Activated CD8-positive, alpha-beta T cell treated with anti-CD3 and anti-CD28 coated beads, Interleukin-2, amount 10 ng/mL, durations not matched to agents 7 days and 5 days (primary cell): Measurements from ENCODE around the gene KIF22. TPM values are rescaled to one million over a fixed set of nuclear protein-coding genes. Genes with fewer than 3 reads are reported as not detected.
"Not testable (repeated sequence)": the region's sequence is repeated elsewhere in the genome, so short reads cannot be mapped to it uniquely, and the experiment has no call there.

ENCODE experiments used
- ATAC-seq: fragments of 150-1000 bp; cut with Tn5 transposase; one replicate; pipeline ENCODE4 v1.10.0; 2021; ENCODE audit warnings: moderate library complexity
- CTCF ChIA-PET: fragments of 350-600 bp; sonication (Branson Sonifier 250); formaldehyde crosslinking; loops from one replicate; lab custom pipeline; 2021; ENCODE audit warnings: antibody characterized with exemption; lab: Charles Lee
- POLR2A ChIA-PET: fragments of 350-600 bp; sonication (Branson Sonifier 250); formaldehyde crosslinking; loops from one replicate; lab custom pipeline; 2021; ENCODE audit warnings: antibody characterized with exemption; lab: Charles Lee
- DNase-seq: peaks from one replicate; pipeline ENCODE4 v3.0.0-alpha.2; 2020
- H3K27ac Mint-ChIP-seq: one replicate; pipeline ENCODE4 v1.8.0; 2021; ENCODE audit warnings: mild to moderate bottlenecking, mixed read lengths
- H3K27me3 Mint-ChIP-seq: one replicate; pipeline ENCODE4 v1.8.0; 2021; ENCODE audit warnings: low read depth, mixed read lengths
- H3K36me3 Mint-ChIP-seq: one replicate; pipeline ENCODE4 v1.8.0; 2021; ENCODE audit warnings: low read depth, mixed read lengths
- H3K4me1 Mint-ChIP-seq: one replicate; pipeline ENCODE4 v1.8.0; 2021; ENCODE audit warnings: low read depth, mixed read lengths
- H3K4me3 Mint-ChIP-seq: one replicate; pipeline ENCODE4 v1.8.0; 2021; ENCODE audit warnings: mild to moderate bottlenecking, mixed read lengths
- H3K9me3 Mint-ChIP-seq: one replicate; pipeline ENCODE4 v1.8.0; 2022; ENCODE audit warnings: mixed read lengths; ENCODE audit not compliant: insufficient read depth
- total RNA-seq, 2 experiments: library from RNA; stranded (reverse); gene quantifications; one replicate each; pipeline ENCODE4 v1.2.3, GENCODE V29; 2021

The KIF22 gene
- total RNA-seq, 2 experiments from 2014 or later: 229 to 233 TPM

DNA sequence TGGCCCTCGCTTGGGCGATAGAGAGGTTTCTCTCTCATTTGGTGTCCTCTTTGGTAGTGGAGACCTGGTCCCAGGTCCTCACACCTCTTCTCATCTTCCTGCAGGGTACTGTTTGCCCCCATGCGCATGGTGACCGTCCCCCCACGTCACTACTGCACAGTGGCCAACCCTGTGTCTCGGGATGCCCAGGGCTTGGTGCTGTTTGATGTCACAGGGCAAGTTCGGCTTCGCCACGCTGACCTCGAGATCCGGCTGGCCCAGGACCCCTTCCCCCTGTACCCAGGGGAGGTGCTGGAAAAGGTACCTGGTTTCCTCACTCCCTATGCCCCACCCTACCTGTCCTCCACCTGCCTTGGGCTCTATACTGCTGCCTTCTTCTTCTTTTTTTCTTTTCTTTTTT lies 40.2 kb downstream of the KIF22 start:
- Mint-ChIP-seq H3K4me1 (peaks cover 19% of the 10 kb centered on the region), H3K36me3 (peaks cover 37% of the 10 kb centered on the region), H3K9me3 (no peaks in the 10 kb centered on the region), H3K4me3 (no peak overlapping the region), H3K27me3 (no peaks in the 10 kb centered on the region), H3K27ac (no peak overlapping the region)
- ChIA-PET CTCF (no interaction called here), POLR2A (no interaction called here)
- DNase-seq: no peak
- no peak for ATAC-seq

DNA sequence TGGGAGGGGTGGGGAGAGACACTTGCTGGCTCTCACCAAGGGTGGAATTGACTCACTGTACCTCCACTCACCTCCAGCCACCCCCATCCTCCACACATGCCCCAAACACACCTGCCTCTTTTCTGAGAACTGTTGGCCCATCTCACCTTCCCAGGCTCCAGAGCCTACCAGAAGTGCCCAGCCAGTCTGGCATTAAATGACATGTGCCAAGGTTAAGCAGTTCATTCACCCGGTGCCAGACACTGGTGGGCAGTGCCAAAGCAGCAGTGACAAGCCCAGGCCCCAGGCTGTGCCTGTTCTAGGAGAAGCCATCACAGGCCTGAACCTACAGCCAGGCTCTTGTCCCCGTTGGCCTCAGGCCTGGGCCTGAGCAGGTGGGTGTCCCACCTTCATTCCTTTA lies 40.9 kb downstream of the KIF22 start:
- H3K27me3 Mint-ChIP-seq: no peaks in the 10 kb centered on the region
- H3K9me3 Mint-ChIP-seq: no peaks in the 10 kb centered on the region

DNA sequence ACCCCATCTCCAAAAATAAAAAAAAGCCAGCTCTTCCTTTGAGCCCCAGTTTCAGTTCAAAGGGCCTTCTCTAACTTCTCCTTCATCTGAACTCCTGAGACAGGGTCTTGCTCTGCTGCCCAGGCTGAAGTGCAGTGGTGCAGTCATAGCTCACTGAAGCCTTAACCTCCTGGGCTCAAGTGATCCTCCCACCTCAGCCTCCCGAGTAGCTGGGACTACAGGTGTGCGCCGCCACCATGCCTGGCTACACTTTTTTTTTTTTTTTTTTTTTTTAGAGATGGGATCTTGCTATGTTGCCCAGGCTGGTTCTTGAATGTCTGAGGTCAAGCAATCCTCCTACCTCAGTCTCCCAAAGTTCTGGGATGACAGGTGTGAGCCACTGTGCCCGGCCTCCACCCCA lies 42.7 kb downstream of the KIF22 start:
- H3K36me3 Mint-ChIP-seq: peaks cover 51% of the 10 kb centered on the region
- POLR2A ChIA-PET, H3K27me3 Mint-ChIP-seq, DNase-seq, H3K9me3 Mint-ChIP-seq, H3K4me3 Mint-ChIP-seq, ATAC-seq, H3K4me1 Mint-ChIP-seq, H3K27ac Mint-ChIP-seq: not testable (repeated sequence)
- CTCF ChIA-PET: interaction anchor here (0.9 to 4.0 kb wide), 2 partner anchors 15 to 23 kb away, joined by 3 to 22 read pairs; no protein-coding TSS in a partner anchor

More for the DNA sequence above, 40.9 kb downstream of the KIF22 start:
- ChIA-PET POLR2A (no interaction called here), CTCF (interaction anchor here (4.0 kb wide), 1 partner anchor 17 kb away, joined by 22 read pairs; no protein-coding TSS in a partner anchor)
- no peak for DNase-seq
- Mint-ChIP-seq H3K27ac (no peak overlapping the region), H3K36me3 (peaks cover 43% of the 10 kb centered on the region), H3K4me1 (peaks cover 12% of the 10 kb centered on the region), H3K4me3 (no peak overlapping the region)
- no peak for ATAC-seq

DNA sequence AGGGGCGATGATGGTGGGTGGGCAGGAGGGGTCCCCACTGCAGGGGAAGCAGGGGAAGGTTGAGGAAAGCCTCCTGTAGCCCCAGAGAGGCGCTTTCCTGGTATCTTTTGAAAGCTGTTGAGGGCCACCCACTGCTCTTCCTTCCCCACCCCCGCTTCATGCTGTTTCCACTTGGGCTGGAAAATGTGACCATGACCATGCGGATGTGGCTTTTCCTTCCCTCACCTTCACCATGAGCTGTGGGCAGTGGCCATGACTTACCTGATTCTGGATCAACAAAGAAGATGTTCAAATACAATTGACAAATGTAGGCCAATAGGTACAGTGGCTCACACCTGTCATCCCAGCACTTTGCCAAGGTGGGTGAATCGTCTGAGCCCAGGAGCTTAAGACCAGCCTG lies 43.5 kb downstream of the KIF22 start:
- ATAC-seq (no peak), DNase-seq (no peak)
- H3K36me3 Mint-ChIP-seq: peaks cover 52% of the 10 kb centered on the region
- no peaks in the 10 kb centered on the region for H3K9me3 Mint-ChIP-seq
- ChIA-PET POLR2A (no interaction called here), CTCF (interaction anchor here (1.0 to 4.0 kb wide), 3 partner anchors 9 to 18 kb away, joined by 3 to 22 read pairs (median 4); partner anchors contain the start of gene PAGR1)
- H3K4me1 Mint-ChIP-seq: no peaks in the 10 kb centered on the region
- H3K27ac Mint-ChIP-seq: no peak overlapping the region
- no peaks in the 10 kb centered on the region for H3K27me3 Mint-ChIP-seq
- H3K4me3 Mint-ChIP-seq: no peak overlapping the region

GRCh38 chr16:29835926-29836325 lies 45.4 kb downstream of the KIF22 start:
- CTCF ChIA-PET: no interaction called here
- POLR2A ChIA-PET: no interaction called here
- peaks cover 57% of the 10 kb centered on the region for H3K36me3 Mint-ChIP-seq
- H3K27ac Mint-ChIP-seq: no peak overlapping the region
- H3K4me3 Mint-ChIP-seq: no peak overlapping the region
- no peaks in the 10 kb centered on the region for H3K4me1 Mint-ChIP-seq
- H3K9me3 Mint-ChIP-seq: no peaks in the 10 kb centered on the region
- no peaks in the 10 kb centered on the region for H3K27me3 Mint-ChIP-seq
- no peak for DNase-seq
- ATAC-seq: no peak

- H3K36me3 Mint-ChIP-seq: peaks cover 53% of the 10 kb centered on the region
- ChIA-PET CTCF (no interaction called here), POLR2A (no interaction called here)
- H3K4me1 Mint-ChIP-seq: no peaks in the 10 kb centered on the region
- H3K27me3 Mint-ChIP-seq: no peaks in the 10 kb centered on the region
- H3K9me3 Mint-ChIP-seq: no peaks in the 10 kb centered on the region
- no peak overlapping the region for H3K27ac Mint-ChIP-seq
- ATAC-seq: no peak
- no peak for DNase-seq
- H3K4me3 Mint-ChIP-seq: no peak overlapping the region
These were observed 46.1 kb downstream of the KIF22 start for GRCh38 chr16:29836623-29837022.

DNA sequence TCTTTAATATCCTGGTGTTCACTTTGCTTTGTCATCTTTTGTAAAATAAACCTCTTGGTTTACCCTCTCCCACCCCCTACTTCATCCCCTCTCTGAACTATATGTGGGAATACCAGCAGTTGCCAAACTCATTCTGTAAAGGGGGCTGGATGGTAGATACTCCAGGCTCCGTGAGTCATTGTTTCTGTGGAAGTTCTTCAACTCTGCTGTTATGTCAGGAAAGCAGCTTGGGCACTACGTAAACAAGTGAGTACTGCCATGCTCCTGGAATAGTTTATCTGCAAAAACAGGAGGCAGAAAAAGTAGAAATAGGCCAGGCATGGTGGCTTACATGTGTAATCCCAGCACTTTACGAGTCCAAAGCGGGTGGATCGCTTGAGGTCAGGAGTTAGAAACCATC lies 47.3 kb downstream of the KIF22 start:
- Mint-ChIP-seq H3K27me3 (no peaks in the 10 kb centered on the region), H3K4me1 (no peaks in the 10 kb centered on the region), H3K9me3 (no peaks in the 10 kb centered on the region), H3K27ac (no peak overlapping the region), H3K4me3 (no peak overlapping the region), H3K36me3 (peaks cover 52% of the 10 kb centered on the region)
- DNase-seq: no peak
- CTCF ChIA-PET: interaction anchor here (3.3 kb wide), 1 partner anchor 11 kb away, joined by 20 read pairs; no protein-coding TSS in a partner anchor
- ATAC-seq: no peak
- POLR2A ChIA-PET: interaction anchor here (2.1 kb wide), 1 partner anchor 10 kb away, joined by 7 read pairs; no protein-coding TSS in a partner anchor

GRCh38 chr16:29839822-29840221 lies 49.3 kb downstream of the KIF22 start:
- H3K9me3 Mint-ChIP-seq: no peaks in the 10 kb centered on the region
- H3K4me3 Mint-ChIP-seq: no peak overlapping the region
- no peak overlapping the region for H3K27ac Mint-ChIP-seq
- H3K36me3 Mint-ChIP-seq: peaks cover 48% of the 10 kb centered on the region
- H3K4me1 Mint-ChIP-seq: no peaks in the 10 kb centered on the region
- DNase-seq (no peak), ATAC-seq (no peak)
- POLR2A ChIA-PET: interaction anchor here (2.1 kb wide), 1 partner anchor 12 kb away, joined by 7 read pairs; no protein-coding TSS in a partner anchor
- CTCF ChIA-PET: interaction anchor here (3.3 kb wide), 1 partner anchor 9 kb away, joined by 20 read pairs; no protein-coding TSS in a partner anchor
- no peaks in the 10 kb centered on the region for H3K27me3 Mint-ChIP-seq

- no peak for DNase-seq
- CTCF ChIA-PET: interaction anchor here (1.0 to 3.3 kb wide), 2 partner anchors 8 to 23 kb away, joined by 3 to 20 read pairs; no protein-coding TSS in a partner anchor
- no peaks in the 10 kb centered on the region for H3K9me3 Mint-ChIP-seq
- POLR2A ChIA-PET: no interaction called here
- no peak for ATAC-seq
- H3K27ac Mint-ChIP-seq: peak overlapping the region; percentile 65
- no peak overlapping the region for H3K4me3 Mint-ChIP-seq
- H3K27me3 Mint-ChIP-seq: no peaks in the 10 kb centered on the region
- no peaks in the 10 kb centered on the region for H3K4me1 Mint-ChIP-seq
- H3K36me3 Mint-ChIP-seq: peaks cover 49% of the 10 kb centered on the region
These were observed 49.7 kb downstream of the KIF22 start for GRCh38 chr16:29840240-29840639.

DNA sequence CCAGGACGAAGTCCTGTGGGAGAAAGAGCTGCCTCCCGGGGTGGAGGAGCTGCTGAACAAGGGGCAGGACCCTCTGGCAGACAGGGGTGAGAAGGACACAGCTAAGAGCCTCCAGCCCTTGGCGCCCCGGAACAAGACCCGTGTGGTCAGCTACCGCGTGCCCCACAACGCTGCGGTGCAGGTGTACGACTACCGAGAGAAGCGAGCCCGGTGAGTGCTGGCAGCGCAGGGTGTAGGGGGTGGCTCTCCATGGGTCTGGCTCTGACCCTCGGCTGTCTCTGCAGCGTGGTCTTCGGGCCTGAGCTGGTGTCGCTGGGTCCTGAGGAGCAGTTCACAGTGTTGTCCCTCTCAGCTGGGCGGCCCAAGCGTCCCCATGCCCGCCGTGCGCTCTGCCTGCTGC lies 51.1 kb downstream of the KIF22 start:
- Mint-ChIP-seq H3K27me3 (no peaks in the 10 kb centered on the region), H3K4me3 (no peak overlapping the region), H3K27ac (no peak overlapping the region), H3K9me3 (no peaks in the 10 kb centered on the region), H3K36me3 (peaks cover 43% of the 10 kb centered on the region), H3K4me1 (no peaks in the 10 kb centered on the region)
- ChIA-PET POLR2A (no interaction called here), CTCF (interaction anchor here (0.9 kb wide), 1 partner anchor 34 kb away, joined by 3 read pairs; no protein-coding TSS in a partner anchor)
- no peak for ATAC-seq
- no peak for DNase-seq

- ATAC-seq (no peak), DNase-seq (no peak)
- Mint-ChIP-seq H3K27me3 (no peaks in the 10 kb centered on the region), H3K9me3 (no peaks in the 10 kb centered on the region), H3K36me3 (peaks cover 40% of the 10 kb centered on the region), H3K4me3 (no peak overlapping the region), H3K4me1 (no peaks in the 10 kb centered on the region), H3K27ac (peak overlapping the region; percentile 25)
- POLR2A ChIA-PET: interaction anchor here (0.6 kb wide), 1 partner anchor 27 kb away, joined by 4 read pairs; the partner anchor contains the start of gene PAGR1
- CTCF ChIA-PET: interaction anchor here (0.6 to 1.7 kb wide), 4 partner anchors 9 to 27 kb away, joined by 3 to 6 read pairs (median 4); partner anchors contain the start of gene PAGR1
These were observed 52.3 kb downstream of the KIF22 start for GRCh38 chr16:29842732-29843346.

DNA sequence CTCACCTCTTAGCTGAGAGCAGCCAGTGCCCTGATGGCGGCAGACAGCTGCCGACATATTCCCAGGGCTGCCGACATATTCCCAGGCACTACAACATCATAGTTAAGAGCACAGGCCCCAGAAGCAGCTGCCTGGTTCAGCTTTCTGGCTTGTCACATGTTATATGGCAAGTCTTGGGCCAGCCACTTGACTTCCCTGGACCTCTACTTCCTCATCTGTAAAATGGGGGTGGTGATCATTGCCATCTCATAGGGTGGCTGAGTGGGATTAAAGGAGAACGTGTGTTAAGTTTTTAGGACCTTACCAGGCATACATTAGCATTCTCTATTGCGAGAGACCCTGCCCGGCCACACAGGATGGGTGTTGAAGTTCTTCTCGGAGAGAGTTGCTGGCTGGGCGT lies 53.4 kb downstream of the KIF22 start:
- ChIA-PET POLR2A (interaction anchor here (1.7 kb wide), 1 partner anchor 12 kb away, joined by 4 read pairs; no protein-coding TSS in a partner anchor), CTCF (interaction anchor here (1.4 to 1.7 kb wide), 2 partner anchors 10 to 18 kb away, joined by 4 to 6 read pairs; no protein-coding TSS in a partner anchor)
- Mint-ChIP-seq H3K4me1 (peaks cover 6% of the 10 kb centered on the region), H3K9me3 (no peaks in the 10 kb centered on the region), H3K27me3 (no peaks in the 10 kb centered on the region), H3K27ac (no peak overlapping the region), H3K36me3 (peaks cover 44% of the 10 kb centered on the region), H3K4me3 (no peak overlapping the region)
- no peak for DNase-seq
- ATAC-seq: no peak
